Transverse colon (tissue), 4 donors: ENCODE results near the gene MRGPRD.

Experiments
- EP300 ChIP-seq: sonication (generic); formaldehyde crosslinking; IDR thresholded peaks from one replicate; pipeline ENCODE4 v1.6.1; 2017; ENCODE audit warnings: antibody characterized with exemption, low read depth
- POLR2A ChIP-seq: fragments of 450-650 bp; IDR thresholded peaks from one replicate; pipeline ENCODE4 v1.6.1; 2016; ENCODE audit warnings: antibody characterized with exemption, mild to moderate bottlenecking, moderate library complexity
- POLR2AphosphoS5 ChIP-seq, 3 donors: sonication (generic); formaldehyde crosslinking; IDR thresholded peaks; one replicate each; pipeline ENCODE4 v1.6.1; 2016; ENCODE audit warnings: antibody characterized with exemption in 3 of 3
- TF ChIP-seq, protein P1 (sequence below), 5 experiments: fragments of 200-600 bp in 3 of 5; fragments of 450-650 bp in 2 of 5; sonication (generic) in 3 of 5; IDR thresholded peaks; 1 replicate in 2 of 5; 2 replicates in 3 of 5; pipeline ENCODE4 v1.5.1; 2016 to 2017; ENCODE audit warnings: antibody characterized with exemption in 5 of 5, inconsistent platforms in 3 of 5, mild to moderate bottlenecking in 2 of 5, moderate library complexity in 1 of 5

DNA sequence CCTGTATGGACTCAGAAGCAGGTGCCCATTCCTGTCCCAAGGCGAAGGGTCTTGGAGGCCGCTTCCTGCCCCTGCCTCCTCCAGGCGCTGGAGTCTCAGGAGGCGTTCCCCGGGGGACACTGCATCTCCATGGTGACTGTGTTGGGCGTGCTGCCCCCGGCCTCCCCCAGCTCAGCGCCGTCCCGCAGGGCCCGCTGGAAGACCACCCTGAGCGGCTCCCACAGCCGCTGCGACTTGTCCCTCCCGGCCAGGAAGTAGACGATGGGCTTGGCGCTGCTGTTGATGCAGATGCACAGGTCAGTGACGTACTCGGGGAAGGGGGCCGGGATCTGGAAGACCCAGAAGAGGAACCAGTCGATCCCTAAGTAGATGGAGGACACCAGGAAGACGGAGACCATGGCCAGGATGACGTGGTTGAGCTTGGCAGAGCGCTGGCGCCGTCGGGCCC is 24.4 kb upstream of the MRGPRD start:
- TF ChIP-seq POLR2A (no peak), EP300 (no peak), POLR2AphosphoS5 (IDR thresholded peaks at IDR 0.05) (no peak)
- TF ChIP-seq, protein P1, sequence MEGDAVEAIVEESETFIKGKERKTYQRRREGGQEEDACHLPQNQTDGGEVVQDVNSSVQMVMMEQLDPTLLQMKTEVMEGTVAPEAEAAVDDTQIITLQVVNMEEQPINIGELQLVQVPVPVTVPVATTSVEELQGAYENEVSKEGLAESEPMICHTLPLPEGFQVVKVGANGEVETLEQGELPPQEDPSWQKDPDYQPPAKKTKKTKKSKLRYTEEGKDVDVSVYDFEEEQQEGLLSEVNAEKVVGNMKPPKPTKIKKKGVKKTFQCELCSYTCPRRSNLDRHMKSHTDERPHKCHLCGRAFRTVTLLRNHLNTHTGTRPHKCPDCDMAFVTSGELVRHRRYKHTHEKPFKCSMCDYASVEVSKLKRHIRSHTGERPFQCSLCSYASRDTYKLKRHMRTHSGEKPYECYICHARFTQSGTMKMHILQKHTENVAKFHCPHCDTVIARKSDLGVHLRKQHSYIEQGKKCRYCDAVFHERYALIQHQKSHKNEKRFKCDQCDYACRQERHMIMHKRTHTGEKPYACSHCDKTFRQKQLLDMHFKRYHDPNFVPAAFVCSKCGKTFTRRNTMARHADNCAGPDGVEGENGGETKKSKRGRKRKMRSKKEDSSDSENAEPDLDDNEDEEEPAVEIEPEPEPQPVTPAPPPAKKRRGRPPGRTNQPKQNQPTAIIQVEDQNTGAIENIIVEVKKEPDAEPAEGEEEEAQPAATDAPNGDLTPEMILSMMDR (IDR thresholded peaks at IDR 0.05), result no peak
